GM15510 (cell line): ENCODE measurements around the gene FGF19.

Source experiments
- POLR2A ChIP-seq: IDR thresholded peaks from 3 replicates; pipeline ENCODE4 v1.6.1; 2011; ENCODE audit warnings: borderline replicate concordance; ENCODE audit not compliant: insufficient read length; ENCODE audit errors: extremely low read depth

FGF19 gene, protein sequence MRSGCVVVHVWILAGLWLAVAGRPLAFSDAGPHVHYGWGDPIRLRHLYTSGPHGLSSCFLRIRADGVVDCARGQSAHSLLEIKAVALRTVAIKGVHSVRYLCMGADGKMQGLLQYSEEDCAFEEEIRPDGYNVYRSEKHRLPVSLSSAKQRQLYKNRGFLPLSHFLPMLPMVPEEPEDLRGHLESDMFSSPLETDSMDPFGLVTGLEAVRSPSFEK

GRCh38 chr11:69703768-69704507, at the start of gene FGF19:
TSS of gene FGF19 (minus strand) at chr11:69704022. CDS start at chr11:69703876, 146 bp downstream.
- TF ChIP-seq POLR2A, result no peak

DNA sequence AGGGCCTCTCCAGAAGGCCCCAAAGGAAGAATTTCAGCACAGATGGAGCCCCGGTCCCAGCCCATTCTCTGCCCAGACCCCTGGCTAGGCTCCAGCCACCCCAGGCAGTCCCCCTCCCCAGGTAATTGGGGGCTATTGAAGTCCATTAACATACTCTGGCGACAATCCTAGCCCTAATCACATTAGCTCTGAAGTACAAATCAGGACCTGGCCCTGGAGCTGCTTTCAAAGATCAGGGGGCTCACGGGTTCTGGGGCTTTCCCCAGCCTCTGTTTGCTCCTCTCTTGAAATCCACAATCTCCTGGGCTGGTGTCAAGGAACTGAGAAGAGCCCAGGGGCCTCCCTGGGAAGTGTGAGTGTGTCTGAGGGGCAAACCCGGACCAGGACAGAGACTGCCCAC, 49.1 kb upstream of the FGF19 start:
- TF ChIP-seq POLR2A, result no peak

DNA sequence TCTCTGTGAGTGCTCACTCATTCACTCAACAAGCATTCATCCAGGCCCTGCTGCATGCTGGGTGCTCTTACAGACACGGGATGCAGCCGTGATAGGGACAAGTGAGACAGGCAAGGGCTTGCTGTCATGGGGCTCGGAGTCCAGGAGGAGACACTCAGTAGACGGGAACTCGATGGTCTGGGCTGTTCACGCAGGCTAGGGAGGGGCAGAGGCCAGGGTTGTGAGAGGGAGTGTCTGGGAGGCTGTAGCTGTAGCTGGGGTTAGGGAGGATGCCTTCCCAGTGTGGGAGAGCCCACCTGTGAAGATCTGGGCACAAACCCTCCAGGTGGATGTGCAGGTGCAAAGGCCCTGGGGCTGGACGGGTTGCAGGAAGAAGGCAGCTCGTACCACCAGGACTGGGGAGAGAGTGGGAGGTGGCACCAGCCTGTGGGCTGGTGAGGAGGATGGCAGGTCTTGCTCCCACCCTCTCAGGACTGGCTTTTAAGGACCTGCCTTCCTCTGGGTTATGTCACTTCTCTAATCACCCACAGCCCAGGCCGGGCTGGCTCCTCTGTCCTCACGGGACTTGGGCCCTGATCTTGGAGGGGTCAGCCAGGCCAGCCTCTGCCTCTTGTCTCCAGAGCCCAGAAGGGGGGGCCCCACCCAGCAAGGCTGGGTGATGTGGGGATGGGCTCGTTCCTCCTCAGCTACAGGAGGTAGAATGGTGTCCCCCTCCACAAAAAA, 47.2 kb upstream of the FGF19 start:
- TF ChIP-seq POLR2A, result no peak

DNA sequence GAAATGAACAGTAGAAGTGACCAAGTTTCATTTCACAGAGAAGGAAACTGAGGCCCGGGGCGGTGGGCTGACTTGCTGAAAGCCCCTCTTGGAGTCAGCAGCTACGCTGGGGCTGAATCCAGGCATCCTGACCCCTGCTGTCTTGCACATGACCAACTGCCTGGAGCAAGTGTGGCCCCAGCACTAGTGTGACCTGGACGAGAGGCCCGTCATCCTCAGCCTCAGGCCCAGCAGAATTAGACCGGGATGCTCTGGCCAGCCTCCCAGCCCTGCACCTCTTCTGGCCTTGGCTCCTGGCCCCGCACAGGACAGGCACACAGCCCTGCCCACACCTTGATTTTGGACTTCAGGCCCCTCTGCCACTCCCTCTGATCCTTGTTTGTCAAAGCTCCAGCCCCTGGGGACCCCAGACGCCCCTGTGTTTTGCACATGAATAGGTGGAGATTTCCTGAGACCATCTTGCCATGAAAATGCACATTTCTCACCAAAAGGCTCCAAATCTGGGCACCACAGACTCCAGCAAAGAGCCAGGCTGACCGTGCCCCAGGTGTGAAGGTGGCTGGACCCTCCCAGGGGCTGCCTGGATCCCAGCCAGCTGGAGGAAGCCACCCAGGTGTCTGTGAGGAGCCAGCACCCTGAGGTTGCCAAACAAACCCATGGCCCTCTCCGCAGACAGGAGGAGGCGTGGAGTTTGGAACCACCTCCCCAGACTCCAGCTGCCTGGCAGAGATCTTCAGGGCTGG, 46.5 kb upstream of the FGF19 start:
- TF ChIP-seq POLR2A, result no peak

DNA sequence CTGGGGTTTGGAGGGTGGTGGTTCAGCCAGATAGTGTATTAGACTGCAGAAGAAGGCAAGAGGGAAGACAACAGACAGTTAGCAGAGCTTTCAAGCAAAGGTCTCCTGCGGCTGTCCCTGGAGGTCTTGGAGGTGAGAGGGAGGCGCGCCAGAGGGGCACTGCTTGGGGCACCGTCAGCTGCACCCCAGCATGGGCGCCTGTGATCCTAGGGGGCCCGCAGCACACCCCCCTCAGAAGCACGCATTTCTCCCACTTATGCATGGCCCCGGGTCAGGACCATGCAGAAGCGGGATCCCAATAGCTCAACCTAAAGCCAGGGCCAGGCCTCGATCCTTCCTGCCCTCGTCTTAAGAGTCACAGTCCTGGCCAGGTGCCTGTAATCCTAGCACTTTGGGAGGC, 44.8 kb upstream of the FGF19 start:
- no peak for TF ChIP-seq POLR2A

DNA sequence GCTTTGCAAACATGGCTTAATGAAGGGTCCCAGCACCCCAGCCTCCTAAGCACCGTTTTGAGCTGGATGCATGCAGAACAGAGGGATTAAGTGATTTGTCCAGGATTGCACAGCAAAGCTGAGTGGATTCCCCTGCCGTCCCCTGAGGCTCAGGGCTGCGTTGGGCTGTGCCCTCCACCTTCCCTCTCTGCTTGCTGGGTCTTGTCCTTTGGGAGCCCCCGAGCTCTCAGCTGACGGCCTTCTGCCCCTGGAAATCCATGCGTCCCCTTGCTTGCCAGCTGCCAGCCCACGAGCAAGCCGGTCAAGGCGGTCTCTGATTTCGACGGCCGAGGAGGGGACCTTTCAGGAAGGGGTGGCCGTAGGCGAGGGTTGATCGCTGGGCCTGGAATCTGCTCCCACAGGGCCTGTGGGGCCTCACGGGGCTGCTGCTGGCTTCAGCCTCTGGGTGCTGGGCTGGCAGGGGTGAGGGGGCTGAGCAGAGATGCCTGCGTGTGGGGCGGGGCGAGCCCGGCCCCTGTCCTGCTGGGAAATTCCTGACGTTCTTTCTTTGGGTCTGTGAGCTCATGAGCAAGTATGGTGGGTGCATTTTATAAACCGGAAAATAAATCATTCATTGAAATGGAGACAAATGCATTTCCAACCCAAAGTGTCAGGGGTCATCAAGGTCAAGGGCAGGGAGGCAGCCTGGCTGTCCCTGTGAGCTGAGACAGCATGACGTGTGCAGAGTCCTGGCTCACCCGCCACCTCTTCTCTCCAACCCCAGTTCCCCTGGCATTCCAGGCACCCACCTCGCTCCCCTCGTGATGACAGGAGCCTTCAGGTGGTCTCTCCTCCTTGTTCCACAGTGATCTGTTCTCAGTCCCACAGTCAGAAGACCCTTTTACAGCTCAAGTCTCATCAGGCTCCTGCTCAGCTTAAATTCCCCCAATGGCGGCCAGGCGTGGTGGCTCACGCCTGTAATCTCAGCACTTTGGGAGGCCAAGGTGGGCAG, 43.2 kb upstream of the FGF19 start:
- TF ChIP-seq POLR2A, result no peak

DNA sequence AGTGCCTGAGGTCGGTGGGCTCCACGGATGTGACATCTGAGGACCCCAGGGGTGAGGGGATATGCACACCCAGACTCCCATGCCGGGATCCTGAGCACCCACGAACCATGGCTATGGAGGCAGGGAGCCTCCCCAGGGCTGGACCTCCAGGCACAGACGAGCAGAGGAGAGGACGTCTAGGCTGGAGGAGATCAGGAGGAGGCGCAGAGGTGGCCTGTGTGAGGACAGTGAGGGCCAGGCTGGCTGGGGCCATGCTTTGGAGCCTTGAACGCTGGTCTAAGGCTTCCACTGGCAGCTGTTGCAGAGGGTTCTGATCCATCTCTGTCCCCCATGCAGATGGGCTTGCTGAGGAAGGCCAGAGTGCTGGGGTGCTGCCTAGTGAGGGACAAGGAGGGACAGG, 42.3 kb upstream of the FGF19 start:
- no peak for TF ChIP-seq POLR2A

DNA sequence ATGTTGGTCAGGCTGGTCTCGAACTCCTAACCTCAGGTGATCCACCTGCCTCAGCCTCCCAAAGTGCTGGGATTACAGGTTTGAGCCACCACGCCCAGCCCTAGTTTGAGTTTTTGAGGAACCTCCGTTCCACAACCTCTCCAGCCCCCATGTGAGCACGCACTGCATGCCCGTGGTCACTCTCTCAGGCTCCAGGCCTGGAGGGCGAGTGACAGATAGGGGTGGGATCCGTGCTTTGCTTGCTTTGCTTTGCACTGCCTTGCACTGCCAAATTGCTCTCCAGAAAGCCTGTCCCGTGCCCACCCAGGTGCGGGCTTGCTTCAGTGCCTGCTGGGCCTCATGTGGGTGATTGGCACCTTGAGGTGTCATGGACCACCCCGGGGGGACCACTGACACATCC, 41.4 kb upstream of the FGF19 start:
- no peak for TF ChIP-seq POLR2A

GRCh38 chr11:69744435-69744834, 40.6 kb upstream of the FGF19 start:
- no peak for TF ChIP-seq POLR2A

DNA sequence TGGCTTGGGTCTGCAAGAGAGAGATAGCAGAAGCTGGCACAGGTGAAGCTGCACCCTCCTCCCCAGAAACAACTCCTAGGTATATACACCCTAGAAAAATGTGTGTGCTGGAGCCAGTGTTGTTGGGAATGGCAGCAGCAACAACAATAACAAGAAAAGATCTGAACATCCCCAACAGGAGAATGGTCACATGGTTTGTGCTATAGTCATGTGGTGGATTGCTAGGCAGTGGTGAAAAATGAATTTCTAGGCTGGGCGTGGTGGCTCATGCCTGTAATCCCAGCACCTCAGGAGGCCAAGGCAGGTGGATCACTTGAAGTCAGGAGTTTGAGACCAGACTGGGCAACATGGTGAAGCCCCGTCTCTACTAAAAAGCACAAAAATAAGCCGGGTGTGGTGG, 31.0 kb upstream of the FGF19 start:
- no peak for TF ChIP-seq POLR2A

DNA sequence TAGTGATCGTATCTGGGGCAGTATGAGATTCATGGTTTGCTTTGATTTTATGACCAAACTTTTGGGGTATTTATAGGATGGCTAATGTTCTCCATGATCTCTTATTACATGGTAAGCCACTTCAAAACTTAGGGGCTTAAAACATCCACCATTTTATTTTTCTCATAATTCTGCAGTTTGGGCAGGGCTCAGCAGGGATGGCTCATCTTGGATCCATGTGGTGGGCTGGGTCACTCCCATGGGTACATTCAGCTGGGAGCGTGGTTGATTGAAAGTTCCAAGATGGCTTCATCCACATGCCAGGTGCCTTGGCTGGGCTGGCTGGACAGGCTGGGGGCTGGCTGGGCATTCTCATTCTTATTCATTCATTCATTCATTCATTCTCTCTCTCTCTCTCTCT, 30.5 kb upstream of the FGF19 start:
- no peak for TF ChIP-seq POLR2A

- TF ChIP-seq POLR2A, result no peak
Observed at GRCh38 chr11:69732910-69733309, 29.1 kb upstream of the FGF19 start.

DNA sequence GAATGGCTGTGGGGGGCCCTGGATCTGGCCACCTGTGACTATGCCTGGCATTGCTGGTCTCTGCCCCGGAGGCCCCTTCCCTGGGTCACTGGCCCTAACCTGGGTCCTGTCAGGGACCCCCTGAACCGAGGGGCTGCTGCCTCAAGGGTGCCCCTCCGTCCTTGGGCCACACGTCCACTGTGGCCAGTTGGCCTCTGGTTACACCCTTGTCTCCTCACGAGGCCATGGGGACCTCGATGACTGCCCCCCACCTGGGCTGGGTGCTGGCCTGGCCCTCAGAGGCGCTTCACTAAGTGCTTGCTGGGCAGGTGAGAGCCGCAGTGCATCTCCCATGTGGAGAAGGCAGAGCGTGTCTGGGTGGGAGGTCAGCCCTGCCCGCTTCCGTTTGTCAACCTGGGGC, 27.3 kb upstream of the FGF19 start:
- no peak for TF ChIP-seq POLR2A

- no peak for TF ChIP-seq POLR2A
Observed at GRCh38 chr11:69730500-69730899, 26.7 kb upstream of the FGF19 start.
